Measurements from ENCODE around the gene GNG7. TPM values are rescaled to one million over a fixed set of nuclear protein-coding genes. Genes with fewer than 3 reads are reported as not detected.

GNG7 gene
- 0.07 and 0.09 TPM in 2 replicates for total RNA-seq

DNA sequence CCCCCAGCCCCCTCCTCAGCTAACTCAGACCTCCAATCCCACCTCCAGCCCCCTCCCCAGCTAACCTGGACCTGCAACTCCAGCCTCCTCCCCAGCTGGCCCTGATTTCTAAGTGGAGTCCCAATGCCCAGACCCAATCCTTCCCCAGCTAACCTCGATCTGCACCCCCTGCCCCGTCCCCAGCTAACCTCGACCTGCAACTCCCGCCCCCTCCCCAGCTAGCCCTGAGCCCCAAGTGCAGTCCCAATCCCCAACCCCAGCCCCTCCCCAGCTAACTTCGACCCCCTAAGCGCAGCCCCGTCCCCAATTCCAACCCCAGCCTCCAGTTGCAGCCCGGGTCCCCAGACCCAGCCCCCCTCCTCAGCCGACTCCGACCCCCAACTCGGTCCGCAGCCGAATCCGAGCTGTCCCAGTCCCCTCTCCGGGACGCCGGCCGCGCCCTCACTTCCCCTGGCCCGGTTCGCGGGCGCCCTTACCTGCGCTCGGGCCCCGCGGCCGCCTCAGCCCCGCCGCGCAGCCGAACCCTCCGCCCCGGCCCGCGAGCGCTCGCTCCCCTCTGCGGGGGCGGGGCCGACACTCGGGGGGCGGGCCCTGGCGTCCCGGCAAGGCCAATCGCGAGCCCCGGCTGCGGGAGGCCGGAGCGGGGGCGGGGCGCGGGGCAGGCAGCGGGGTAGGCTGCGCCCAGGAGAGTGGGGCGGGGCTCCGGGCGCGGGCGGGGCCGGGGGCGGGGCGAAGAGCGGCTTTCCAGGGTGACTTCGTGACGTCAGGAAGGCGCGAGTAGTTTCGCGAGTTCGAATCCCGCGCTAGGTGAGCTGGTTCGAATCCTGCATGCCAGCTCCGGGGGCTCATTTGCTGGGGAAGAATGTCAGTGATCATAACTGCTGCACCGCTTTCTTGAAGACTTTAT is at the start of gene GNG7:
Gene GNG7 (minus strand): TSS at position 525 of the 907 bp plus-strand sequence. CDS start 182,006 bp downstream, outside the sequence.
- Mint-ChIP-seq H3K36me3 (ENCODE audit: low read depth) (no peaks in the 10 kb centered on the region), H3K4me1 (peaks cover 5% of the 10 kb centered on the region), H3K27me3 (peaks cover 11% of the 10 kb centered on the region), H3K4me3 (peak within 1 kb of the TSS; percentile 71), H3K27ac (no peak within 1 kb of the TSS), H3K9me3 (no peaks in the 10 kb centered on the region)
- intact Hi-C loops (cut with micrococcal nuclease): no loop called here
- peak; percentile 98 for DNase-seq

DNA sequence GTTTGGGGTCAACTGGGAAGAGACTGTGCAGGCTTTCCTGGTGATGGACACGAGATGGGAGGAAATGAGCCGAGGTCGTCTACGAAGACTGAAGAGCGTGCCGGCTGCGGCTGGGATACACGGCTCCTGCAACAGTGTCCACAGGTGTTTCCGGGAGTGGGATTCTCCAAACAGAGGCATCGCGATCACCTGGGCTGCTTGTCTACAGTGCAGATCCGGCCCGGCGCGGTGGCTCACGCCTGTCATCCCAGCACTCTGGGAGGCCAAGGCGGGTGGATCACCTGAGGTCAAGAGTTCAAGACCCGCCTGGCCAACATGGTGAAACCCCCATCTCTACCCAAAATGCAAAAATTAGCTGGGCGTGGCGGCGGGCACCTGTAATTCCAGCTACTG is 48.9 kb upstream of the GNG7 start:
- intact Hi-C loops (cut with micrococcal nuclease): no loop called here
- DNase-seq: no peak
- H3K36me3 Mint-ChIP-seq (ENCODE audit: low read depth): peaks cover 11% of the 10 kb centered on the region
- no peak overlapping the region for H3K27ac Mint-ChIP-seq
- H3K4me1 Mint-ChIP-seq: peaks cover 2% of the 10 kb centered on the region
- H3K4me3 Mint-ChIP-seq: no peak overlapping the region
- H3K9me3 Mint-ChIP-seq: no peaks in the 10 kb centered on the region
- peaks cover 1% of the 10 kb centered on the region for H3K27me3 Mint-ChIP-seq

DNA sequence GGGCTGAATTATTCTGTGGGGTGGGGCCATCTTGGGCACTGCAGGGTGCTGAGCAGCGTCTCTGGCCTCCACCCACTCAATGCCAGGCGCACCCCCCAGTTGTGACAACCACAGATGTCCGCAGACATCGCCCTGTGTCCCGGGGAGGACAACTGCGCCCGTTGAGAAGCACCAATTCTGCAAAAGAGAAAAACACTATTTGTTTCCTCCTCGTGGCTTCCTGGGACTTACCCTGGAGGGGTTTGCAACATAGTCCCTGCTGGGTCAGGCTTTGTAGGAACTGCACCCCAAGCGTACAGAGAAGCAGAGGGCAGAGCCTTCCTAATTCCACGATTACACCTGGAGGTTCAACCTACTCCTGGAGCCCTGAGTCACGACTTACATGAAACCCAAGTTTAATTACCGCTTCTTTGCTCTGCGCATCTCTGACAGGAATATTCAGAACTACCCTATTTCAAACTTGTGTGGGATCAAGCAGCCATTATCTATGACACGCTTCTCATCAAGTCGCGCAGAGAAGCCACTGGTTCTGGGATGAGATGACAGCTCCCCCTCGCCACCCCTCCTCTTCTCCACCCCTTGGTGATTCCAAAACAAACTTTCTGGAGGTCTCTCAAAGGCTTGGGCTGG is 48.4 kb upstream of the GNG7 start:
- Mint-ChIP-seq H3K36me3 (ENCODE audit: low read depth) (peaks cover 9% of the 10 kb centered on the region), H3K27ac (no peak overlapping the region), H3K9me3 (no peaks in the 10 kb centered on the region), H3K27me3 (peaks cover 1% of the 10 kb centered on the region), H3K4me1 (peaks cover 2% of the 10 kb centered on the region), H3K4me3 (no peak overlapping the region)
- intact Hi-C loops (cut with micrococcal nuclease): no loop called here
- no peak for DNase-seq

DNA sequence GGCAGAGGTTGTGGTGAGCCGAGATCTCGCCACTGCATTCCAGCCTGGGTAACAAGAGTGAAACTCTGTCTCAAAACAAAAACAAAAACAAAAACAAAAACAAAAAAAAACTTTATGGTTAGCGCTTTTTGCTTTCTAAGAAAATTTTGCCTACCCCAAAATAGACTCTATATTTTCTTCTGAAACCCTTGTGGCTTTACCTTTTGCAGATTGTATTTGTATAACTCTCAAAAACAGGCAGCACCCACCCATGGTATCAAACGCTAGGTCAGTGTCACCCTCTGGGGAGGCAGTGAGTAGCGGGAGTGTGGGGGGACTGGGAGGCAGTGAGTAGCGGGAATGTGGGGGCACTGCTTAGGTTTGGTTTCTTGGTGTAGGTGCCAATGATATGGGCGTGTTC is 44.9 kb upstream of the GNG7 start:
- peaks cover 8% of the 10 kb centered on the region for H3K27me3 Mint-ChIP-seq
- DNase-seq: no peak
- H3K27ac Mint-ChIP-seq: no peak overlapping the region
- no peaks in the 10 kb centered on the region for H3K4me1 Mint-ChIP-seq
- H3K4me3 Mint-ChIP-seq: no peak overlapping the region
- intact Hi-C loops (cut with micrococcal nuclease): no loop called here
- H3K9me3 Mint-ChIP-seq: no peaks in the 10 kb centered on the region
- no peaks in the 10 kb centered on the region for H3K36me3 Mint-ChIP-seq (ENCODE audit: low read depth)

DNA sequence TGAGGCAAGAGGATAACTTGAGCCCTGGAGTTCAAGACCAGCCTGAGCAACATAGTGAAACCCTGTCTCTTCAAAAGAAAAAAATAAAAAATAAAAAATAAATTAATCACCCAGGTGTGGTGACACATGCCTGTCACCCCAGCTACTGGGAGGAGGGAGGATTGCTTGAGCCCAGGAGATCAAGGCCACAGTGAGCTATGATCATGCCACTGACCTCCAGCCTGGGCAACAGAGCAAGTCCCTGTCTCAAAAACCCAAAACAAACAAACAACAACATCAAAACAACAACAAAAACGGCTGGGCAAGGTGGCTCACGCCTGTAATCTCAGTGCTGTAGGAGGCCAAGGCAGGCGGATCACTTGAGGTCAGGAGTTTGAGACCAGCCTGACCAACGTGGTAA is 41.6 kb upstream of the GNG7 start:
- H3K36me3 Mint-ChIP-seq (ENCODE audit: low read depth): no peaks in the 10 kb centered on the region
- no peak overlapping the region for H3K27ac Mint-ChIP-seq

DNA sequence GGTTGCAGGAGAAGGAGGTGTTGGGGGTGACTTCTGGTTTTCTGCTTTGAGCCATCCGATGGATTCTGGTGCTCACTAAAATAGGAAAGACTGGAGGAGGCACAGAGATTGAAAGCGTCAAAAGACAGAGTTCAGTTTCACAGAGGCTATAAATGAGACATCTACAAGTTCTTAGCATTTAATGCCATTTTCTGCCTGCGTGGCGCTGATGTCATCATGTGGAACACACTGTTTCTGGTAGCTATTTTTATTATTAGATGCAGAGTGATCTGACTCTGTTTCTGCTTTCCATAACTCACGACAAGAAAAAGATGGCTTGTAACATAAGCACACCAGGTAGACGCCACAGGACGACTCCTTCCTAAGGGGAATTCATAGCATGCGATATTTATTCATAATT is 40.6 kb upstream of the GNG7 start:
- Mint-ChIP-seq H3K4me3 (no peak overlapping the region), H3K9me3 (no peaks in the 10 kb centered on the region), H3K27me3 (peaks cover 9% of the 10 kb centered on the region), H3K27ac (no peak overlapping the region), H3K36me3 (ENCODE audit: low read depth) (peaks cover 5% of the 10 kb centered on the region), H3K4me1 (peaks cover 14% of the 10 kb centered on the region)
- intact Hi-C loops (cut with micrococcal nuclease): no loop called here
- no peak for DNase-seq

More for the DNA sequence above, 41.6 kb upstream of the GNG7 start:
- peaks cover 9% of the 10 kb centered on the region for H3K27me3 Mint-ChIP-seq
- DNase-seq: no peak
- H3K4me3 Mint-ChIP-seq: no peak overlapping the region
- H3K9me3 Mint-ChIP-seq: no peaks in the 10 kb centered on the region
- peaks cover 8% of the 10 kb centered on the region for H3K4me1 Mint-ChIP-seq
- intact Hi-C loops (cut with micrococcal nuclease): no loop called here

DNA sequence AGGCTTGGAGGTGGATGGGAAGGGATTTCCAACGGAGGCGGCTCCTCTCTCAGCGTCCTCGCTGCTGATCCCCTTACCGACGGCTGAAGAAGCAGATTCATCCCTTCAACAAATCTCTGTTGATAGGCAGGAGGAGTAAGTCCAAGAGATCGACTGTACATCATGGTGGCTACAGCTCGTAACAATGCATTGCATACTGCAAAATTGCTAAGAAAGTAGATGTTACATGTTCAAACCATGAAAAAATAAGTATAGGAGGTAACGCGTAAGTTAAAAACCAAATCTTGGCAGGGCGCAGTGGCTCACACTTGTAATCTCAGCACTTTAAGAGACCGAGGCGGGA is 37.8 kb upstream of the GNG7 start:
- peaks cover 15% of the 10 kb centered on the region for H3K4me1 Mint-ChIP-seq
- H3K4me3 Mint-ChIP-seq: peak overlapping the region; percentile 97
- no peak for DNase-seq
- peak overlapping the region; percentile 43 for H3K27ac Mint-ChIP-seq
- intact Hi-C loops (cut with micrococcal nuclease): loop anchor here (2.0 kb wide), 1 partner anchor 43 kb away; the partner anchor contains the start of gene SGTA
- H3K9me3 Mint-ChIP-seq: no peaks in the 10 kb centered on the region
- peaks cover 27% of the 10 kb centered on the region for H3K36me3 Mint-ChIP-seq (ENCODE audit: low read depth)
- peaks cover 8% of the 10 kb centered on the region for H3K27me3 Mint-ChIP-seq

DNA sequence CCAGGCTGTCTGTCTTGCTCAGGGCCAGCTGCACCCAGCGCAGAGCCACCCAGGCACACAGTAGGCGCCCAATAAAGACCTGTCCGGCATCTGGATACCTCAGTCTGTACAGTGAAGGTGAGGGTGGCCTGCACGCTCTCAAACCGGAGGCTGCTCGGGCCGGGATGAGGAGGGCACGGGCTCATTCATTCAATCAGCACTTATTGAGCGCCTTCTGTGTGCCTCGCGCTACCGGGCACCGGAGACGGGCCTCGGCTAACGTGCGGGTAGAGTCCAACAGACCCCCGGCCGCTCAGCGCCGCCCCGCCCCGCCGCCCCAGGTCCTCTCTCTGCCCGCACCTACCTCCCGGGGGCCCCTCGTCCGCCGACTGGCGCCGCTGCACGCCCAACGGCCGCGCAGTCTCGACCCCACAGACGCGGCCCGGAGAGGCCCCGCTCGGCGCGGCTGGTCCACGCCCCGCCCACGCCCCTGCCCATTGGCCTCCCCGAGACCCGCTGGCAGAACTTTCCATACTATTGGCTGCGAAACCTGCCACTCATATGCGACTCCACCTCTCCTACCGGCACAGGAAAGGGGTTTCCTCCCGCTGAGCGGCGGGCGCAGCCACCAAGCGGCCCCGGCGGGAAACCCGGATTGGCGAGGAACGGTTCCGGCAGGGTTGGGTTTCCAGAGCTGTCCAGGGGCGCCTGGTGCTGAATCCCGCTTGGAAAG is 37.3 kb upstream of the GNG7 start, which contains the start of gene SLC39A3:
Gene SLC39A3 (minus strand): TSS at position 416 of the 712 bp plus-strand sequence. CDS start 2,760 bp downstream, outside the sequence.
- intact Hi-C loops (cut with micrococcal nuclease): loop anchor here (2.0 kb wide), 1 partner anchor 43 kb away; the partner anchor contains the start of gene SGTA
- peak; percentile 100 for DNase-seq
- peak within 1 kb of the TSS; percentile 97 for H3K4me3 Mint-ChIP-seq
- H3K9me3 Mint-ChIP-seq: no peaks in the 10 kb centered on the region
- peaks cover 15% of the 10 kb centered on the region for H3K4me1 Mint-ChIP-seq
- H3K36me3 Mint-ChIP-seq (ENCODE audit: low read depth): peaks cover 28% of the 10 kb centered on the region
- peak within 1 kb of the TSS; percentile 68 for H3K27ac Mint-ChIP-seq
- H3K27me3 Mint-ChIP-seq: peaks cover 8% of the 10 kb centered on the region

DNA sequence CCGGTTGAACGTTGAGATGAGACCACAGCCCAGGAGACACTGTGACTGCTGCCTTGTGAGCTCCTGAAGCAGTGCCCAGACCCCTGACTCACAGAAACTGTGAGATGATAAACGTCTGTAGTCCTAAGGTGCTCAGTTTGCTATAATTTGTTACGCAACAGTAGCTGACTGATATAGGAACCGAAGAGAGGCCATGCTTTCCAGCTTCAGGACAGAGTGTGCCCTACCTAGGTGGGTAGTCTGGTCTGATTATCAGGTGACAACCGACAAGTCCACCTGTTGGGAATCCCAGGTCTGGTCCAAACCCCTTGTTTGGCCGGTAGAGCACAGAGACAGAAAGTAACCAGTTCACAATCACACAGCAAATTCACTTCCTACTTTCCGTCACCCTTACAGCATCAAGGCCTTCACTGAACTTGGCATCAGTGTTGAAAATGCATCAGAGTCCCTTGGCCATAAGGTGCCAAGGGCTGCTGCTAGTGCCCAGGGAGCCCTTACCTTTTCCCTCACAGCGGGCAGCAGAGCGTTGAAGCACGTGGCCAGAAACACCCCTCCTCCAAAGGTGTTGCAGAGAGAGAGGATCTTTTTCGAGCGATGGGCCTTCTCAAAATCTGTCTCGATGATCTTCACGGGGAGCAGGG is 34.2 kb upstream of the GNG7 start:
- H3K4me3 Mint-ChIP-seq: no peak overlapping the region
- no peak for DNase-seq
- H3K4me1 Mint-ChIP-seq: peaks cover 15% of the 10 kb centered on the region
- no peaks in the 10 kb centered on the region for H3K9me3 Mint-ChIP-seq
- intact Hi-C loops (cut with micrococcal nuclease): no loop called here
- H3K36me3 Mint-ChIP-seq (ENCODE audit: low read depth): peaks cover 38% of the 10 kb centered on the region
- H3K27me3 Mint-ChIP-seq: no peaks in the 10 kb centered on the region
- no peak overlapping the region for H3K27ac Mint-ChIP-seq

DNA sequence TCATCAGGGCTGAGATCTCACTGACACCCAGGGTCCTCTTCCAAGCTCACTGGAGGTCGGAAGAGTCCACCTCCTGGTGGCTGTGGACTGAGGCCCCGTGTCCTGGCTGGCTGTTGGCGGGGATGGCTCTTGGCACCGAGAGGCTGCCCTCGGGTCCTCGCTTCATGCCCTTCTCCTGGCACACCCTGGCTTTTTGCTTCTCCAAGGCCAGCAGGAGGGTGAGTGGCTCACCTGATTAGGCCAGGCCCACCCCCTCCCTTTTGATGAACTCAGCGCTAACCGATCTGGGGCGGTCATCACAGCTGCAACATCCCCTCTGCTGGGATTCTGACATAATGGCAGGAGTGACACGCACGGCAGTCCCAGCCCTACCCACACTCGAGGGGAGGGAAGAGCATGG is 32.9 kb upstream of the GNG7 start:
- peaks cover 38% of the 10 kb centered on the region for H3K36me3 Mint-ChIP-seq (ENCODE audit: low read depth)
- H3K4me3 Mint-ChIP-seq: no peak overlapping the region
- no peak overlapping the region for H3K27ac Mint-ChIP-seq
- peaks cover 14% of the 10 kb centered on the region for H3K4me1 Mint-ChIP-seq
- intact Hi-C loops (cut with micrococcal nuclease): no loop called here
- H3K27me3 Mint-ChIP-seq: no peaks in the 10 kb centered on the region
- H3K9me3 Mint-ChIP-seq: no peaks in the 10 kb centered on the region
- no peak for DNase-seq

DNA sequence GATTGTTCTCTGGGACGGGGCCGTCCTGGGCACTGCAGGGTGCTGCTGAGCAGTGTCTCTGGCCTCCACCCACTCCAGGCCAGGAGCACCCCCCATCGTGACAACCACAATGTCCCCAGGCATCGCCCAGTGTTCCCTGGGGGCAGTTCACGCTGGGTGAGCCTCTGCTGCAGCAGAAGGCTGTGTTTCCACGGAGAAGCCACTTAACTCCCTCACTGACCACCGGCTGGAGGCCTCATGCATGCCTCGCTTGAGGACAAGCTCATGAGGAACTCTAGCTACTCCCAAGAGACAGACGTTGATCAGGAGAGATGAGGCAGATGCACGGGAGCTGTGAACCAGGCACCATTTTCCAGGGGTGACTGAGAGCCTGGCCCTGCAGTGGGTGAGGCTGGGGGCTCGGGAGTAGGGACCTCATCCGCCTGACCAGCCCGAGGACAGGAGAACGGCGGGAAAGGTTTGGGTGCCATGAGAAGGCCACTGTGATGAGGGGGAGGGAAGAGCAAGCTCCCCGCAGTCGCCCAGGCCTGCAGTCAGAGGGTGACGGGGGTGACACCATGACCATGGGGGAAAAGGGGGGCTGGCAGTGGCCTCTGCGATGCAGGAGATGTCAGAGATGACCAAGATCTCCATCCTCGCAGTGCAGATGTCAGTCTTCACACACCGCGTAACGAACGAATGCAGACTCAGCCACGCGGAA is 32.2 kb upstream of the GNG7 start:
- no peak overlapping the region for H3K4me3 Mint-ChIP-seq
- H3K4me1 Mint-ChIP-seq: peaks cover 10% of the 10 kb centered on the region
- H3K27ac Mint-ChIP-seq: no peak overlapping the region
- H3K9me3 Mint-ChIP-seq: no peaks in the 10 kb centered on the region
- no peaks in the 10 kb centered on the region for H3K27me3 Mint-ChIP-seq
- DNase-seq: no peak
- H3K36me3 Mint-ChIP-seq (ENCODE audit: low read depth): peaks cover 38% of the 10 kb centered on the region
- intact Hi-C loops (cut with micrococcal nuclease): no loop called here

DNA sequence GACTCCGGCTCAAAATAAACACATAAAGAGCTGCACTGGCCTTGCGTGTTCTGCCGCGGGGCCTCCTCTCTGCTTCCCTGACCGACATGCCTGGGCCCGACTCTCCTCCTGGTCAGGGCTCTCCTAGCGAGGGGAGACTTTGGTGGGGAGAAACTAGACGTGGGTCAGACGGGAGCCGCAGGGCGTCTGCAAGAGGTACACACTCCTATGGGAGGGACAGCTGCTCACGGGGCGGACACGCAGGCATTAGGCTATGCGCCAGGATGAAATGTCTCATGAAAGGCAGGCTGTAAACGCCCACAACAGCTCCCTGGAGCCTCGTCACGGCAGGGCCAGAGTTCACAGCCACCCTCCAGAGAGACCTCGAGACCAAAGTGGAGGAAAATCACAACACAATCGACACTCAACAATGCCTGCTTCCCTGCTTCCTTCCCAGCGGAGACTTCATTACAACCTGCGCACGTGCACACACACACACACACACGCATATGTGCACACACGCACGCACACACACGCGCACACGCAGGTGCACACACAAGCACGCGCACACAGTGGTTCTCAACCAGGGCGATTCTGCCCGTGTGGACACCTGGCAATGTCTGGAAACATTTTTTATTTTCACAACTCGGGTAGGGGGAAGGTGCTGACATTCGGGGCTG is 31.6 kb upstream of the GNG7 start:
- H3K4me1 Mint-ChIP-seq: peaks cover 6% of the 10 kb centered on the region
- H3K9me3 Mint-ChIP-seq: no peaks in the 10 kb centered on the region
- no peak for DNase-seq
- H3K4me3 Mint-ChIP-seq: no peak overlapping the region
- intact Hi-C loops (cut with micrococcal nuclease): no loop called here
- no peak overlapping the region for H3K27ac Mint-ChIP-seq
- no peaks in the 10 kb centered on the region for H3K27me3 Mint-ChIP-seq
- peaks cover 37% of the 10 kb centered on the region for H3K36me3 Mint-ChIP-seq (ENCODE audit: low read depth)

DNA sequence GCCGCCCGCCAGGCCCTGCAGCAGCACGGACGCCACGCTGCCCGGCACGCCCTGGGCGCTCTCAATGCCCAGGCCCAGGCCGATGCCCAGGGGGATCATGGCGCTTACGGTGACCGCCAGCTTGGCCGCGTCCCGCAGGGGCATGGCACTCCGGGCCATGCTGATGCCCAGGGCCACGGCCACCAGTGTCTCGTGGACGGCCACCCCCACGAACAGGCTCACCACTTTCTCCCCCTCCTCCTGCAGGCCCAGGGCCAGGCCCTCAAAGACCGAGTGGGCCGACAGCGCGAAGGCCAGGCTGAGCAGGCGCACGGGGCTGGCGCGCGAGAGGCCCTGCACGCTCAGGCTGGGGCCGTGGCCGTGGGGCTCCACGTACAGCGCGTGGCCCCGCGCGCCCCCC is 30.4 kb upstream of the GNG7 start:
- no peak overlapping the region for H3K27ac Mint-ChIP-seq
- DNase-seq: no peak
- H3K4me1 Mint-ChIP-seq: no peaks in the 10 kb centered on the region
- intact Hi-C loops (cut with micrococcal nuclease): no loop called here
- no peaks in the 10 kb centered on the region for H3K27me3 Mint-ChIP-seq
- peaks cover 32% of the 10 kb centered on the region for H3K36me3 Mint-ChIP-seq (ENCODE audit: low read depth)
- no peaks in the 10 kb centered on the region for H3K9me3 Mint-ChIP-seq
- H3K4me3 Mint-ChIP-seq: no peak overlapping the region

All from activated CD4-positive, alpha-beta T cell treated with anti-CD3 and anti-CD28 coated beads, Interleukin-2, amount 10 ng/mL, durations not matched to agents 24 days and 14 days (primary cell).